ENCODE results near the gene YIF1A.
A peak's percentile ranks its signal among the peaks of the same experiment; 100 is the strongest.
"Not testable (repeated sequence)": the region's sequence is repeated elsewhere in the genome, so short reads cannot be mapped to it uniquely, and the experiment has no call there.

Gene YIF1A

DNA sequence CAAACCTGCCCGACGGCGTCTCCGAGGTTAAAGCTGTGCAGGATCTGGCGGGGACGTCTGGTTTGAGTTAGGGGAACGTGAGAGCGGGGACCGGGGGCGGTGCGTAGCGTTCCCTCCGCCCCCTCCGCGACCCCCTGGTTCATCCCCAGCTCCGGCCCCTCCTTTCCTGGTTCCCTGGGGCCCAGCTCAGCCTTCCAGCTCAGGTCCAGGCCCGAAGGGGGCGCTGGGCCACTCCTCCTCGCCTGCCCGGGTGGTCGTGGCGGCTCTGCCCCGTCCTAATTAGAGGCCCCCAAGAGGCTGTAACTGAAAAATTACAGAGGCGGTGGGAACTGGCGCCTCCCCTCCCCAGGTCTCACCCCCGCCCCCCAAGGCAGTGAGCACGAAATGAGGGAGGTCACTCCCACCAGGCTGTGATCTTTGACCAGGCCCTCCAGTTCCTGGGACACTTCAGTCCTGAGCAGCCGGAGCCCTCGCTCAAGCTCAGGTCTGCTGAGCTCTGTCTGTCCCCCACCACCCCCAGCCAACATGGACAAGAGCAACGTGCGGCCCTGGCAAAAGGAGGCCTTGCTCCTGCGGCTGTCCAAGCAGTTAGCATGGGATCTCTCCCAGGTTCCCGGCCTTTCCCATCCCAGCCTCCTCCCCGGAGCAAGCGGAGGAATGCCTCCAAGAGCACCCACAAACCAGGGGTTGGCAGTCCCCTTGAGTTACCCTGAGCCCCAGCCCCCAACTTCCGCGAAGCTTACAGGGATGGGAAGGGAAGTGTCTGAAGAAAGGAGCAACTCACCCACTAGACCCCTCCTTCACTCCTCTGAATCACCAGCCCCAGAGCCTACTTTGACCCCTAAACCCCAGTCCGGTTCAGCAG, 24.6 kb upstream of the YIF1A start:
- no peak for ATAC-seq (ENCODE audit: low read depth)
- H3K4me1 ChIP-seq (ENCODE audit: insufficient read depth, poor library complexity, severe bottlenecking) = peaks cover 6% of the 10 kb centered on the region
- H3K9me3 ChIP-seq (ENCODE audit: severe bottlenecking) = no peaks in the 10 kb centered on the region
- no peaks in the 10 kb centered on the region for H3K36me3 ChIP-seq (ENCODE audit: low read depth)
- H3K27ac ChIP-seq (ENCODE audit: poor library complexity, severe bottlenecking) = peak overlapping the region; percentile 42
- H3K27me3 ChIP-seq (ENCODE audit: insufficient read depth, poor library complexity, severe bottlenecking) = no peaks in the 10 kb centered on the region
- TF ChIP-seq, protein P1, sequence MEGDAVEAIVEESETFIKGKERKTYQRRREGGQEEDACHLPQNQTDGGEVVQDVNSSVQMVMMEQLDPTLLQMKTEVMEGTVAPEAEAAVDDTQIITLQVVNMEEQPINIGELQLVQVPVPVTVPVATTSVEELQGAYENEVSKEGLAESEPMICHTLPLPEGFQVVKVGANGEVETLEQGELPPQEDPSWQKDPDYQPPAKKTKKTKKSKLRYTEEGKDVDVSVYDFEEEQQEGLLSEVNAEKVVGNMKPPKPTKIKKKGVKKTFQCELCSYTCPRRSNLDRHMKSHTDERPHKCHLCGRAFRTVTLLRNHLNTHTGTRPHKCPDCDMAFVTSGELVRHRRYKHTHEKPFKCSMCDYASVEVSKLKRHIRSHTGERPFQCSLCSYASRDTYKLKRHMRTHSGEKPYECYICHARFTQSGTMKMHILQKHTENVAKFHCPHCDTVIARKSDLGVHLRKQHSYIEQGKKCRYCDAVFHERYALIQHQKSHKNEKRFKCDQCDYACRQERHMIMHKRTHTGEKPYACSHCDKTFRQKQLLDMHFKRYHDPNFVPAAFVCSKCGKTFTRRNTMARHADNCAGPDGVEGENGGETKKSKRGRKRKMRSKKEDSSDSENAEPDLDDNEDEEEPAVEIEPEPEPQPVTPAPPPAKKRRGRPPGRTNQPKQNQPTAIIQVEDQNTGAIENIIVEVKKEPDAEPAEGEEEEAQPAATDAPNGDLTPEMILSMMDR (IDR thresholded peaks at IDR 0.05; ENCODE audit: poor library complexity, severe bottlenecking) = no peak
- H3K4me3 ChIP-seq (ENCODE audit: severe bottlenecking) = peak overlapping the region; percentile 18
- DNase-seq (ENCODE audit: low spot score) = peak; percentile 68

DNA sequence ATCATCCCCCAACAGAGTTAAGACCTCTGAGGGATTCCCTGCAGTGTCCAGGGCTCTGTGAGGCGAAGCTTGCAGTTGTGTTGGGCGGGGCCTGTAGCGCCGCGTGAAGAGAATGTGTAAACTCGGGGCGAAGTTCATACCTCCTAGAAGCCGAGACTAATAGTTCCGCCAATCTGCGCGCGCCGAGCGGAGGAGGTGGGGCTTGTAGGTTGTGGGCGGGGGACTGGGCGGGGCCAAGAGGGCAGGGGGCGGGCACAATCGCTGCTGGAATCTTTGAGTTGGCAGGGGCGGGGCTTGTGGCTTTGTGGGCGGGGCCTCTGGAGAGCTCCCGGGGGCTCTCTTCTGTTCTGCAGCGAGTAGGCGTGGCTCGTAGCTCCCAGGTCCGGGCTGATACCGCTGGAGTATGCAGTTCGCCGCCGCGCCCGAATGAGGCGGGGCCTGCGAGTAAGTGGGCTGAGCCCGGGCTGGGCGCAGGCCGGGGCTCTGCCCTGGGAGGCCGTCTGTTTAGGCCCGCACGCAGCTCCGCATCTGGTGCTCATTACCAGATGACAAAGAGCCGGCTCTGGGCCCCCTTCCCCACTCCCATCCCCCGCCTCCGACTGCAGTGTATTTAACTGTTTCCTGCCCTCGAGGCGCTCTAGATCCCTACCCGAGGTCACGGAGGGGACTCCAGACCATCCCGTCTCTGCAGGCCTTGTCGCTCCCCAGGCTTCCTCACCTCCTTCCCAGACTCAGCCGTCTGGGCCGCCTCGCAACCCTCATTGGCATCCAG, 23.8 kb upstream of the YIF1A start:
- H3K36me3 ChIP-seq (ENCODE audit: low read depth) = no peaks in the 10 kb centered on the region
- H3K9me3 ChIP-seq (ENCODE audit: severe bottlenecking) = no peaks in the 10 kb centered on the region
- peak overlapping the region; percentile 42 for H3K27ac ChIP-seq (ENCODE audit: poor library complexity, severe bottlenecking)
- peak; percentile 98 for DNase-seq (ENCODE audit: low spot score)
- TF ChIP-seq, protein P1 (IDR thresholded peaks at IDR 0.05; ENCODE audit: poor library complexity, severe bottlenecking) = no peak
- H3K27me3 ChIP-seq (ENCODE audit: insufficient read depth, poor library complexity, severe bottlenecking) = no peaks in the 10 kb centered on the region
- peak overlapping the region; percentile 40 for H3K4me3 ChIP-seq (ENCODE audit: severe bottlenecking)
- ATAC-seq (ENCODE audit: low read depth) = peak; percentile 90
- no peaks in the 10 kb centered on the region for H3K4me1 ChIP-seq (ENCODE audit: insufficient read depth, poor library complexity, severe bottlenecking)

GRCh38 chr11:66311965-66312548, 23.1 kb upstream of the YIF1A start:
- DNase-seq (ENCODE audit: low spot score) (peak; percentile 96), ATAC-seq (ENCODE audit: low read depth) (peak; percentile 79)
- Histone ChIP-seq H3K4me3 (ENCODE audit: severe bottlenecking) (peak overlapping the region; percentile 40), H3K27me3 (ENCODE audit: insufficient read depth, poor library complexity, severe bottlenecking) (no peaks in the 10 kb centered on the region), H3K4me1 (ENCODE audit: insufficient read depth, poor library complexity, severe bottlenecking) (no peaks in the 10 kb centered on the region), H3K27ac (ENCODE audit: poor library complexity, severe bottlenecking) (peak overlapping the region; percentile 42), H3K9me3 (ENCODE audit: severe bottlenecking) (no peaks in the 10 kb centered on the region), H3K36me3 (ENCODE audit: low read depth) (no peaks in the 10 kb centered on the region)
- TF ChIP-seq, protein P1 (IDR thresholded peaks at IDR 0.05; ENCODE audit: poor library complexity, severe bottlenecking) = peak; percentile 96

- ATAC-seq (ENCODE audit: low read depth) = no peak
- peak overlapping the region; percentile 42 for H3K27ac ChIP-seq (ENCODE audit: poor library complexity, severe bottlenecking)
- no peak for DNase-seq (ENCODE audit: low spot score)
- H3K9me3 ChIP-seq (ENCODE audit: severe bottlenecking) = no peaks in the 10 kb centered on the region
- H3K27me3 ChIP-seq (ENCODE audit: insufficient read depth, poor library complexity, severe bottlenecking) = no peaks in the 10 kb centered on the region
- no peaks in the 10 kb centered on the region for H3K36me3 ChIP-seq (ENCODE audit: low read depth)
- H3K4me1 ChIP-seq (ENCODE audit: insufficient read depth, poor library complexity, severe bottlenecking) = no peaks in the 10 kb centered on the region
- peak overlapping the region; percentile 40 for H3K4me3 ChIP-seq (ENCODE audit: severe bottlenecking)
- TF ChIP-seq, protein P1 (IDR thresholded peaks at IDR 0.05; ENCODE audit: poor library complexity, severe bottlenecking) = no peak
Measured at GRCh38 chr11:66311470-66311964, 22.6 kb upstream of the YIF1A start.

DNA sequence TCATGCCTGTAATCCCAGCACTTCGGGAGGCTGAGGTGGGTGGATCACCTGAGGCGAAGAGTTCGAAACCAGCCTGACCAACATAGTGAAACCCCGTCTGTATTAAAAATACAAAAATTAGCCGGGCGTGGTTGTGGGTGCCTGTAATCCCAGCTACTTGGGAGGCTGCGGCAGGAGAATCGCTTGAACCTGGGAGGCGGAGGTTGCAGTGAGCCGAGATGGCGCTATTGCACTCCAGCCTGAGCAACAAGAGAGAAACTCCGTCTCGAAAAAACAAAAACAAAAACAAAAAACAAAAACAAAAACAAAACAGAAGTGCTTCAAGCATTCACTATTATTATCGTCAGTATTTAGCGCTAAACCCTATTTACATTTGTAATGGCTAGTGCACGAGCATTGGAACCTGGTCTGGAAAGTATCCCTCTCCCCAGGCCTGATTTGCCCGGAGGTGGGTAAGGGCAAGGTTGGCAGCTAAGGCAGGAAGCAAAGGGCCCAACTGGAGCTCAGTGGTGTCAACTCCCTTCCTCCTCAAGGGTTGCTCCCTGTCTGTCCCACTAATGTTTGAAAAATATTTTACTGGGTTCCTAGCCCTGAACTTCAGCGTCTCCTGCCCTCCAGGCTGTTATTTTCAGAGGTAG, 22.0 kb upstream of the YIF1A start:
- ATAC-seq (ENCODE audit: low read depth); H3K9me3 ChIP-seq (ENCODE audit: severe bottlenecking); H3K4me3 ChIP-seq (ENCODE audit: severe bottlenecking); DNase-seq (ENCODE audit: low spot score); H3K36me3 ChIP-seq (ENCODE audit: low read depth); H3K27ac ChIP-seq (ENCODE audit: poor library complexity, severe bottlenecking); H3K4me1 ChIP-seq (ENCODE audit: insufficient read depth, poor library complexity, severe bottlenecking); H3K27me3 ChIP-seq (ENCODE audit: insufficient read depth, poor library complexity, severe bottlenecking): not testable (repeated sequence)

Data from RWPE2 (cell line).